H9 (cell line): ENCODE data around the gene SRRM3. TPM values are rescaled to one million over a fixed set of nuclear protein-coding genes. Genes with fewer than 3 reads are reported as not detected.

ENCODE experiments used
- DNase-seq: peaks from one replicate; pipeline ENCODE4 v3.0.0-alpha.2; 2017
- H2AFZ ChIP-seq: one replicate; pipeline ENCODE4 v1.6.1; 2013; ENCODE audit warnings: mild to moderate bottlenecking, low read length, control low read depth, moderate library complexity
- H2AK5ac ChIP-seq: 2 replicates; pipeline ENCODE4 v1.6.1; 2013; ENCODE audit warnings: low read length, control low read depth, mixed read lengths; ENCODE audit not compliant: insufficient read length
- H2BK120ac ChIP-seq: one replicate; pipeline ENCODE4 v1.6.1; 2013; ENCODE audit warnings: low read depth, mild to moderate bottlenecking, low read length, control low read depth, inconsistent platforms; ENCODE audit not compliant: poor library complexity, severe bottlenecking
- H2BK12ac ChIP-seq: 2 replicates; pipeline ENCODE4 v1.6.1; 2013; ENCODE audit warnings: low read length, control low read depth, mixed read lengths, low read depth; ENCODE audit not compliant: insufficient read length
- H2BK15ac ChIP-seq: 2 replicates; pipeline ENCODE4 v1.6.1; 2013; ENCODE audit warnings: low read depth, low read length, control low read depth
- H2BK20ac ChIP-seq: one replicate; pipeline ENCODE4 v1.6.1; 2013; ENCODE audit warnings: low read depth, mild to moderate bottlenecking, low read length, control low read depth, inconsistent platforms; ENCODE audit not compliant: poor library complexity, severe bottlenecking
- H2BK5ac ChIP-seq: 2 replicates; pipeline ENCODE4 v1.6.1; 2013; ENCODE audit warnings: low read length, control low read depth, mixed read lengths; ENCODE audit not compliant: insufficient read length
- H3K14ac ChIP-seq: 2 replicates; pipeline ENCODE4 v1.6.1; 2013; ENCODE audit warnings: low read length, control low read depth; ENCODE audit not compliant: insufficient read depth
- H3K18ac ChIP-seq: 2 replicates; pipeline ENCODE4 v1.6.1; 2013; ENCODE audit warnings: low read depth, mild to moderate bottlenecking, mixed read lengths, low read length, control low read depth; ENCODE audit not compliant: insufficient read length
- H3K23ac ChIP-seq: 2 replicates; pipeline ENCODE4 v1.6.1; 2013; ENCODE audit warnings: low read length, control low read depth, mixed read lengths, low read depth; ENCODE audit not compliant: insufficient read length
- H3K23me2 ChIP-seq: 2 replicates; pipeline ENCODE4 v1.6.1; 2013; ENCODE audit warnings: low read depth, mild to moderate bottlenecking, mixed read lengths, low read length, control low read depth; ENCODE audit not compliant: insufficient read length, poor library complexity, severe bottlenecking
- H3K27ac ChIP-seq: 2 replicates; pipeline ENCODE4 v1.5.1; 2013; ENCODE audit warnings: low read length, control low read depth, mixed read lengths, low read depth; ENCODE audit not compliant: insufficient read length
- H3K27me3 ChIP-seq: 2 replicates; pipeline ENCODE4 v1.6.1; 2013; ENCODE audit warnings: low read length, control low read depth, inconsistent platforms; ENCODE audit not compliant: insufficient read depth
- H3K4ac ChIP-seq: 2 replicates; pipeline ENCODE4 v1.6.1; 2013; ENCODE audit warnings: low read depth, mild to moderate bottlenecking, control low read depth, inconsistent platforms, low read length, moderate library complexity
- H3K4me1 ChIP-seq: 2 replicates; pipeline ENCODE4 v1.6.1; 2013; ENCODE audit warnings: low read length, control low read depth, inconsistent platforms; ENCODE audit not compliant: insufficient read depth
- H3K4me2 ChIP-seq: 2 replicates; pipeline ENCODE4 v1.6.1; 2013; ENCODE audit warnings: low read length, control low read depth, mixed read lengths; ENCODE audit not compliant: insufficient read length, insufficient read depth
- H3K56ac ChIP-seq: 2 replicates; pipeline ENCODE4 v1.6.1; 2013; ENCODE audit warnings: low read depth, mild to moderate bottlenecking, mixed read lengths, low read length, control low read depth; ENCODE audit not compliant: insufficient read length
- H3K79me1 ChIP-seq: 2 replicates; pipeline ENCODE4 v1.6.1; 2013; ENCODE audit warnings: low read depth, mild to moderate bottlenecking, moderate library complexity, low read length, control low read depth, inconsistent platforms; ENCODE audit not compliant: insufficient read depth, poor library complexity, severe bottlenecking
- H3K79me2 ChIP-seq: 2 replicates; pipeline ENCODE4 v1.6.1; 2013; ENCODE audit warnings: low read length, control low read depth, inconsistent platforms; ENCODE audit not compliant: insufficient read depth
- H3K9ac ChIP-seq: 2 replicates; pipeline ENCODE4 v1.6.1; 2013; ENCODE audit warnings: low read length, control low read depth, mixed read lengths; ENCODE audit not compliant: insufficient read length; ENCODE audit errors: extremely low read depth
- H3K9me3 ChIP-seq: one replicate; pipeline ENCODE4 v1.6.1; 2013; ENCODE audit warnings: low read depth, low read length, inconsistent platforms; ENCODE audit not compliant: control insufficient read depth
- H3T11ph ChIP-seq: one replicate; pipeline ENCODE4 v1.6.1; 2013; ENCODE audit warnings: mild to moderate bottlenecking, low read length, control low read depth, inconsistent platforms
- H4K20me1 ChIP-seq: one replicate; pipeline ENCODE4 v1.6.1; 2013; ENCODE audit not compliant: control insufficient read depth, insufficient read length, insufficient read depth
- H4K5ac ChIP-seq: 2 replicates; pipeline ENCODE4 v1.6.1; 2013; ENCODE audit warnings: low read depth, mild to moderate bottlenecking, mixed read lengths, low read length, control low read depth; ENCODE audit not compliant: insufficient read length
- H4K8ac ChIP-seq: replicated peaks from 2 replicates; pipeline ENCODE4 v1.6.1; 2013; ENCODE audit warnings: low read length, control low read depth, mixed read lengths, low read depth; ENCODE audit not compliant: insufficient read length
- H4K91ac ChIP-seq: 2 replicates; pipeline ENCODE4 v1.6.1; 2013; ENCODE audit warnings: low read depth, mild to moderate bottlenecking, moderate library complexity, mixed read lengths, low read length, control low read depth; ENCODE audit not compliant: insufficient read length
- H3K27ac Mint-ChIP-seq, 3 experiments: 2 replicates in 2 of 3; 3 replicates in 1 of 3; pipeline ENCODE4 v1.8.0; 2020 to 2021; ENCODE audit warnings: mixed read lengths in 3 of 3, mild to moderate bottlenecking in 1 of 3, moderate library complexity in 1 of 3
- H3K27me3 Mint-ChIP-seq: 2 replicates; pipeline ENCODE4 v1.8.0; 2021; ENCODE audit warnings: low read depth, mild to moderate bottlenecking, moderate library complexity, mixed read lengths
- H3K36me3 Mint-ChIP-seq, 3 experiments: 2 replicates in 2 of 3; 3 replicates in 1 of 3; pipeline ENCODE4 v1.8.0; 2020 to 2021; ENCODE audit warnings: low read depth in 3 of 3, mixed read lengths in 3 of 3; ENCODE audit not compliant: insufficient read depth in 1 of 3
- H3K4me1 Mint-ChIP-seq, 2 experiments: 2 replicates each; pipeline ENCODE4 v1.8.0; 2020; ENCODE audit warnings: mixed read lengths in 2 of 2
- H3K4me3 Mint-ChIP-seq, 2 experiments: 2 replicates in 1 of 2; 3 replicates in 1 of 2; pipeline ENCODE4 v1.8.0; 2020 to 2021; ENCODE audit warnings: mild to moderate bottlenecking in 2 of 2, mixed read lengths in 2 of 2, moderate library complexity in 1 of 2
- H3K9me3 Mint-ChIP-seq, 2 experiments: 2 replicates in 1 of 2; 3 replicates in 1 of 2; pipeline ENCODE4 v1.8.0; 2020; ENCODE audit warnings: mild to moderate bottlenecking in 2 of 2, mixed read lengths in 2 of 2, moderate library complexity in 1 of 2
- CTCF ChIP-seq: fragments of 200-600 bp; sonication (generic); conservative IDR thresholded peaks from 3 replicates; pipeline ENCODE4 v1.8.0; 2021; ENCODE audit warnings: antibody characterized with exemption, mild to moderate bottlenecking
- WGBS: extraction: QIAGEN DNeasy Blood & Tissue Kit; methylation state at CpG from one replicate; pipeline ENCODE4 v1.1.7; 2013; ENCODE audit warnings: missing lambda C conversion rate, low lambda C conversion rate, mixed read lengths; ENCODE audit not compliant: insufficient read length; ENCODE audit errors: extremely low coverage; 5-methylcytosine and 5-hydroxymethylcytosine counted together
- total RNA-seq: library from RNA; stranded (reverse); gene quantifications from 2 replicates; pipeline ENCODE4 v1.2.1, GENCODE V29; 2021

SRRM3 gene
- total RNA-seq, 1 experiment from 2014 or later = 11.0 TPM

- H3K9me3 ChIP-seq = no peaks in the 10 kb centered on the region
- H3K23me2 ChIP-seq = peaks cover 8% of the 10 kb centered on the region
- H2BK120ac ChIP-seq = no peak overlapping the region
- no peak overlapping the region for H3K18ac ChIP-seq
- peaks cover 0 to 2% of the 10 kb centered on the region in 2 experiments; a peak in 2 of 5 replicates for H3K9me3 Mint-ChIP-seq
- no peak overlapping the region for H3K4ac ChIP-seq
- H2BK15ac ChIP-seq = no peak overlapping the region
- WGBS = no CpG with 5 or more reads among the region's 63 CpGs
- no peak overlapping the region for H2BK5ac ChIP-seq
- H3K79me2 ChIP-seq = no peaks in the 10 kb centered on the region
- H3K27me3 Mint-ChIP-seq = peaks cover 81% of the 10 kb centered on the region
- no peak overlapping the region for H2AK5ac ChIP-seq
- peak overlapping the region; percentile 59 to 85 for H3K4me3 Mint-ChIP-seq
- H3K79me1 ChIP-seq = no peaks in the 10 kb centered on the region
- no peak overlapping the region for H2AFZ ChIP-seq
- peaks cover 11 to 26% of the 10 kb centered on the region in 2 experiments for H3K4me1 Mint-ChIP-seq
- H3T11ph ChIP-seq = no peak overlapping the region
- H2BK12ac ChIP-seq = no peak overlapping the region
- H3K36me3 Mint-ChIP-seq = peaks cover 6 to 18% (median 9%) of the 10 kb centered on the region in 3 experiments
- TF ChIP-seq CTCF = no peak
- H4K20me1 ChIP-seq = no peaks in the 10 kb centered on the region
- DNase-seq = no peak
- no peak overlapping the region for H3K23ac ChIP-seq
- no peak overlapping the region for H4K8ac ChIP-seq
- H3K14ac ChIP-seq = no peak overlapping the region; the same call in 1 of the 2 replicates
- H4K91ac ChIP-seq = no peak overlapping the region
- H2BK20ac ChIP-seq = no peak overlapping the region
- peaks cover 7% of the 10 kb centered on the region; the same call in 1 of the 2 replicates for H3K27me3 ChIP-seq
- H3K27ac Mint-ChIP-seq = no peak overlapping the region; a peak in 1 of 7 replicates
- no peaks in the 10 kb centered on the region for H3K4me1 ChIP-seq
- peak overlapping the region; percentile 96 for H3K4me2 ChIP-seq
- no peak overlapping the region for H3K27ac ChIP-seq
- H3K9ac ChIP-seq = no peak overlapping the region
- H4K5ac ChIP-seq = no peak overlapping the region
- H3K56ac ChIP-seq = no peak overlapping the region
Observed at GRCh38 chr7:76281006-76281705, 79.5 kb downstream of the SRRM3 start.
